HL-60 (cell line): ENCODE results near the gene RASSF5.

ENCODE experiments used
- GABPA ChIP-seq: IDR thresholded peaks from 2 replicates; pipeline ENCODE4 v1.6.1; 2012; ENCODE audit warnings: low read depth
- TF ChIP-seq, protein P1 (sequence below): IDR thresholded peaks from one replicate; pipeline ENCODE4 v1.5.1; 2011; ENCODE audit warnings: low read length, control low read depth, inconsistent platforms; ENCODE audit not compliant: insufficient read depth
- TF ChIP-seq, protein P2 (sequence below): IDR thresholded peaks from 2 replicates; pipeline ENCODE4 v1.6.1; 2012; ENCODE audit warnings: low read depth; ENCODE audit not compliant: insufficient replicate concordance

DNA sequence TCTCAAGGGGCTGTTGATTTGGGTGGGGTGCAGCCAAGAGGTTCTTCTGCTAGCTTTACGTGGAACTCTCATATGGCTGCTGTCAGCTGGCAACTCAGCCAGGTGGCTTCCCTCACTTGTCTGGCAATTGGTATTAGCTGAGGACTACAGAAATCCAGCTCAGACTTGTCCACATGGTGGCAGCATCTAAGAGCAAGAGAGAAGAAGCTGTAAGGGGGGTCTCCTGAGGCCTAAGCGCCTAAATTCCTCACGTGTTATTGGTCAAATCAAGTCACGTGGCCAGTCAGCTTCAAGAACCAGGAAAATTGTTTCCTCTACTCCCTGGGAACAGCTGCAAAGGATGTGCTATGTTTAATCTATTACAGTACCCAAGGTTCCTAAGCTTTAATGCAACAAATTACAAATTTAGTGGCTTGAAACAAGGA is 123.8 kb downstream of the RASSF5 start:
- TF ChIP-seq, protein P1, sequence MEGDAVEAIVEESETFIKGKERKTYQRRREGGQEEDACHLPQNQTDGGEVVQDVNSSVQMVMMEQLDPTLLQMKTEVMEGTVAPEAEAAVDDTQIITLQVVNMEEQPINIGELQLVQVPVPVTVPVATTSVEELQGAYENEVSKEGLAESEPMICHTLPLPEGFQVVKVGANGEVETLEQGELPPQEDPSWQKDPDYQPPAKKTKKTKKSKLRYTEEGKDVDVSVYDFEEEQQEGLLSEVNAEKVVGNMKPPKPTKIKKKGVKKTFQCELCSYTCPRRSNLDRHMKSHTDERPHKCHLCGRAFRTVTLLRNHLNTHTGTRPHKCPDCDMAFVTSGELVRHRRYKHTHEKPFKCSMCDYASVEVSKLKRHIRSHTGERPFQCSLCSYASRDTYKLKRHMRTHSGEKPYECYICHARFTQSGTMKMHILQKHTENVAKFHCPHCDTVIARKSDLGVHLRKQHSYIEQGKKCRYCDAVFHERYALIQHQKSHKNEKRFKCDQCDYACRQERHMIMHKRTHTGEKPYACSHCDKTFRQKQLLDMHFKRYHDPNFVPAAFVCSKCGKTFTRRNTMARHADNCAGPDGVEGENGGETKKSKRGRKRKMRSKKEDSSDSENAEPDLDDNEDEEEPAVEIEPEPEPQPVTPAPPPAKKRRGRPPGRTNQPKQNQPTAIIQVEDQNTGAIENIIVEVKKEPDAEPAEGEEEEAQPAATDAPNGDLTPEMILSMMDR = peak; percentile 32
- no peak for TF ChIP-seq GABPA
- TF ChIP-seq, protein P2, sequence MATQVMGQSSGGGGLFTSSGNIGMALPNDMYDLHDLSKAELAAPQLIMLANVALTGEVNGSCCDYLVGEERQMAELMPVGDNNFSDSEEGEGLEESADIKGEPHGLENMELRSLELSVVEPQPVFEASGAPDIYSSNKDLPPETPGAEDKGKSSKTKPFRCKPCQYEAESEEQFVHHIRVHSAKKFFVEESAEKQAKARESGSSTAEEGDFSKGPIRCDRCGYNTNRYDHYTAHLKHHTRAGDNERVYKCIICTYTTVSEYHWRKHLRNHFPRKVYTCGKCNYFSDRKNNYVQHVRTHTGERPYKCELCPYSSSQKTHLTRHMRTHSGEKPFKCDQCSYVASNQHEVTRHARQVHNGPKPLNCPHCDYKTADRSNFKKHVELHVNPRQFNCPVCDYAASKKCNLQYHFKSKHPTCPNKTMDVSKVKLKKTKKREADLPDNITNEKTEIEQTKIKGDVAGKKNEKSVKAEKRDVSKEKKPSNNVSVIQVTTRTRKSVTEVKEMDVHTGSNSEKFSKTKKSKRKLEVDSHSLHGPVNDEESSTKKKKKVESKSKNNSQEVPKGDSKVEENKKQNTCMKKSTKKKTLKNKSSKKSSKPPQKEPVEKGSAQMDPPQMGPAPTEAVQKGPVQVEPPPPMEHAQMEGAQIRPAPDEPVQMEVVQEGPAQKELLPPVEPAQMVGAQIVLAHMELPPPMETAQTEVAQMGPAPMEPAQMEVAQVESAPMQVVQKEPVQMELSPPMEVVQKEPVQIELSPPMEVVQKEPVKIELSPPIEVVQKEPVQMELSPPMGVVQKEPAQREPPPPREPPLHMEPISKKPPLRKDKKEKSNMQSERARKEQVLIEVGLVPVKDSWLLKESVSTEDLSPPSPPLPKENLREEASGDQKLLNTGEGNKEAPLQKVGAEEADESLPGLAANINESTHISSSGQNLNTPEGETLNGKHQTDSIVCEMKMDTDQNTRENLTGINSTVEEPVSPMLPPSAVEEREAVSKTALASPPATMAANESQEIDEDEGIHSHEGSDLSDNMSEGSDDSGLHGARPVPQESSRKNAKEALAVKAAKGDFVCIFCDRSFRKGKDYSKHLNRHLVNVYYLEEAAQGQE = no peak
